K562 (cell line): ENCODE data around the gene EFHC1. TPM values are rescaled to one million over a fixed set of nuclear protein-coding genes. Genes with fewer than 3 reads are reported as not detected.

ENCODE experiments used
- JUN ChIP-seq, 2 experiments: sonication (generic) in 1 of 2; formaldehyde crosslinking in 1 of 2; IDR thresholded peaks; 2 replicates each; pipeline versions ENCODE4 v1.6.1 to v1.8.0; 2012 to 2022; ENCODE audit warnings: borderline replicate concordance in 2 of 2, mild to moderate bottlenecking in 2 of 2, improper control_type of control experiment in 1 of 2, low read depth in 1 of 2, low read length in 1 of 2, missing genetic modification reagents in 1 of 2
- KHSRP ChIP-seq: fragments of 450-650 bp; IDR thresholded peaks from 2 replicates; pipeline ENCODE4 v1.6.1; 2017
- L3MBTL2 ChIP-seq: fragments of 450-650 bp; IDR thresholded peaks from 2 replicates; pipeline ENCODE4 v1.6.1; 2016; ENCODE audit warnings: mild to moderate bottlenecking, moderate library complexity
- MEF2D ChIP-seq: conservative IDR thresholded peaks from 2 replicates; pipeline ENCODE4 v1.6.1; 2016; ENCODE audit warnings: low read depth, missing genetic modification characterization, missing compliant biosample characterization
- MYNN ChIP-seq, 2 experiments: sonication (generic); formaldehyde crosslinking in 1 of 2; IDR thresholded peaks; 2 replicates each; pipeline versions ENCODE4 v1.5.0 to v1.6.1; 2016 to 2020; ENCODE audit warnings: antibody characterized with exemption in 1 of 2, missing genetic modification reagents in 1 of 2
- NFYB ChIP-seq: IDR thresholded peaks from 2 replicates; pipeline ENCODE4 v1.6.1; 2011; ENCODE audit warnings: mild to moderate bottlenecking, moderate library complexity; ENCODE audit not compliant: insufficient read length; ENCODE audit errors: extremely low read depth
- RBM22 ChIP-seq: fragments of 200-400 bp; formaldehyde crosslinking; IDR thresholded peaks from 2 replicates; pipeline ENCODE4 v1.6.1; 2018; ENCODE audit warnings: low read length, low read depth; ENCODE audit not compliant: poor library complexity, severe bottlenecking
- TOE1 ChIP-seq, 2 experiments: fragments of 450-650 bp in 1 of 2; sonication (generic) in 1 of 2; formaldehyde crosslinking in 1 of 2; IDR thresholded peaks; 2 replicates each; pipeline versions ENCODE4 v1.7.1 to v1.8.0; 2016 to 2022; ENCODE audit warnings: borderline replicate concordance in 2 of 2, mild to moderate bottlenecking in 2 of 2, antibody characterized with exemption in 1 of 2, inconsistent platforms in 1 of 2, low read depth in 1 of 2, missing genetic modification reagents in 1 of 2, moderate library complexity in 1 of 2
- TRIM24 ChIP-seq, 2 experiments: fragments of 450-650 bp; IDR thresholded peaks; 2 replicates each; pipeline ENCODE4 v1.6.1; 2016
- ZBTB8A ChIP-seq: fragments of 450-650 bp; IDR thresholded peaks from 2 replicates; pipeline ENCODE4 v1.6.1; 2018; ENCODE audit warnings: mild to moderate bottlenecking, moderate library complexity; ENCODE audit not compliant: partially characterized antibody
- ZNF436 ChIP-seq: fragments of 250-450, 450-650 bp; sonication (Bioruptor Pico); formaldehyde crosslinking; IDR thresholded peaks from 2 replicates; pipeline ENCODE4 v1.7.0; 2020; ENCODE audit warnings: mild to moderate bottlenecking
- ZNF444 ChIP-seq: fragments of 250-450 bp; sonication (Bioruptor Pico); IDR thresholded peaks from 2 replicates; pipeline ENCODE4 v1.4.0; 2020; ENCODE audit warnings: mild to moderate bottlenecking, moderate library complexity
- ZZZ3 ChIP-seq: fragments of 450-650 bp; IDR thresholded peaks from 2 replicates; pipeline ENCODE4 v1.6.1; 2016; ENCODE audit warnings: antibody characterized with exemption, mild to moderate bottlenecking, moderate library complexity
- polyA plus RNA-seq, 8 experiments: library from polyadenylated mRNA; depleted of rRNA in 4 of 8; stranded (reverse) in 5 of 8; unstranded in 3 of 8; fragments of >200 nt; fragmentation: Nextera tagmentation in 2 of 8; fragmentation: Illumina TruSeq in 1 of 8; extraction: Ambion mirVana in 2 of 8; extraction: Trizol in 1 of 8; gene quantifications; 2 replicates each; pipeline versions ENCODE4 v1.2.1 to v1.2.3, GENCODE V29; 2011 to 2014; ENCODE audit warnings: inconsistent platforms in 1 of 8, missing spikeins in 1 of 8
- total RNA-seq, 7 experiments: library from RNA; depleted of rRNA in 6 of 7; stranded (reverse); fragments of >200 nt in 6 of 7; fragmentation: Illumina TruSeq in 2 of 7; extraction: Trizol in 2 of 7; gene quantifications; 2 replicates each; pipeline versions ENCODE4 v1.2.1 to v1.2.3, GENCODE V29; 2011 to 2021; ENCODE audit warnings: low replicate concordance in 1 of 7
- TF ChIP-seq, protein P1 (sequence below): fragments of 200-800 bp; sonication (Bioruptor generic); IDR thresholded peaks from 2 replicates; pipeline ENCODE4 v1.6.1; 2017; ENCODE audit warnings: missing genetic modification characterization, missing compliant biosample characterization
- TF ChIP-seq, protein P2 (sequence below), 2 experiments: fragments of 450-650 bp in 1 of 2; sonication (generic) in 1 of 2; formaldehyde crosslinking in 1 of 2; IDR thresholded peaks in 1 of 2; conservative IDR thresholded peaks in 1 of 2; 2 replicates each; pipeline versions ENCODE4 v1.6.1 to v1.8.1; 2016 to 2023; ENCODE audit warnings: mild to moderate bottlenecking in 2 of 2, moderate library complexity in 2 of 2, inconsistent platforms in 1 of 2, missing genetic modification reagents in 1 of 2

The EFHC1 gene
- total and polyA plus RNA-seq, 9 of the 15 experiments (the other 6 are each of a cell fraction or from before 2014, with no cell fraction given), result 9.5 to 31.0 (median 14.9) TPM

DNA sequence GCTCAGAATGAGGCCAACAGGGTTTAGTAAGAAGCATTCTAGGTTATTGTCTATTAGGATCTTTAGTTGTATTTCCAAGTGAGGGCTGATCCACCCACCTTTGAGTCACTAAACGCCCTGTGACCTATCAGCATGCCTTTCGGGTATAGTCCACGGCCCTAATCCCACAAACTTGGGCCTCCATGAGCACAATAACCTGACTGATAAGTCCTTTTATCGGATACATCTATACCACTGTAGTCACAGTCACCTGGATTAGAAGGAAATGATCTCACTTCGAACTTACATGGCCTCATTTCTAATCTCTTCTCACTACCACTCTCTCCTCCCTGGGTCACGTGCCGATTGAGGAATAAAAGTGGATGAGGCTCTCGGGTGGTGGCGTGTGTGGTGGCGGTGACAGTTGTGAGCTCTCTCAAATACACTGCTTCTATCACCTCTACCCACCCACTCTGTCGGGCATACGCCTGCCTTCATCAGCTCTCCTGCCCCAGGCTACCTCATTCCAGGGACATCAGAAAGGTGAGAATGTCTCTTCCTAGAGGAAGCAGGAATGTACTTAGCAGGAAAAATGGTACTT lies 91.5 kb downstream of the EFHC1 start (continued):
- TF ChIP-seq MYNN (IDR thresholded peaks at IDR 0.05) (no peak), MYNN (CRISPR knock-in tag; IDR thresholded peaks at IDR 0.05) (no peak), ZNF444 (CRISPR knock-in tag) (no peak), TOE1 (IDR thresholded peaks at IDR 0.05; ENCODE audit: borderline replicate concordance) (peak; percentile 76; the same call in 1 of the 2 replicates), TOE1 (CRISPR knock-in tag; IDR thresholded peaks at IDR 0.05; ENCODE audit: borderline replicate concordance, low read depth) (no peak), TRIM24 (IDR thresholded peaks at IDR 0.05) (no peak), ZBTB8A (no peak), ZZZ3 (no peak), MEF2D (no peak), L3MBTL2 (peak; percentile 78), KHSRP (no peak), JUN (IDR thresholded peaks at IDR 0.05; ENCODE audit: borderline replicate concordance, low read depth, low read length) (peak; percentile 60), JUN (CRISPR knock-in tag; IDR thresholded peaks at IDR 0.05; ENCODE audit: borderline replicate concordance) (no peak), ZNF436 (CRISPR knock-in tag) (no peak), NFYB (no peak), RBM22 (no peak)
- TF ChIP-seq, protein P1, sequence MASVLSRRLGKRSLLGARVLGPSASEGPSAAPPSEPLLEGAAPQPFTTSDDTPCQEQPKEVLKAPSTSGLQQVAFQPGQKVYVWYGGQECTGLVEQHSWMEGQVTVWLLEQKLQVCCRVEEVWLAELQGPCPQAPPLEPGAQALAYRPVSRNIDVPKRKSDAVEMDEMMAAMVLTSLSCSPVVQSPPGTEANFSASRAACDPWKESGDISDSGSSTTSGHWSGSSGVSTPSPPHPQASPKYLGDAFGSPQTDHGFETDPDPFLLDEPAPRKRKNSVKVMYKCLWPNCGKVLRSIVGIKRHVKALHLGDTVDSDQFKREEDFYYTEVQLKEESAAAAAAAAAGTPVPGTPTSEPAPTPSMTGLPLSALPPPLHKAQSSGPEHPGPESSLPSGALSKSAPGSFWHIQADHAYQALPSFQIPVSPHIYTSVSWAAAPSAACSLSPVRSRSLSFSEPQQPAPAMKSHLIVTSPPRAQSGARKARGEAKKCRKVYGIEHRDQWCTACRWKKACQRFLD (CRISPR knock-in tag), result no peak
- TF ChIP-seq, protein P2, sequence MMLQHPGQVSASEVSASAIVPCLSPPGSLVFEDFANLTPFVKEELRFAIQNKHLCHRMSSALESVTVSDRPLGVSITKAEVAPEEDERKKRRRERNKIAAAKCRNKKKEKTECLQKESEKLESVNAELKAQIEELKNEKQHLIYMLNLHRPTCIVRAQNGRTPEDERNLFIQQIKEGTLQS (IDR thresholded peaks at IDR 0.05), result peak; percentile 62; the same call in 1 of the 2 replicates
- TF ChIP-seq, protein P2 (CRISPR knock-in tag; conservative IDR thresholded peaks at IDR 0.05), result no peak
